HL-60/S4 (cell line): ENCODE data around the gene LCAT.
"Not testable (repeated sequence)": the region's sequence is repeated elsewhere in the genome, so short reads cannot be mapped to it uniquely, and the experiment has no call there.

Source experiments
- in situ Hi-C: fragments of 300-500 bp; cut with MboI; formaldehyde crosslinking; loops from 2 replicates; pipeline ENCODE4 v1.14.3; 2022; ENCODE audit warnings: low sequenced_read_pairs

LCAT gene

GRCh38 chr16:67943619-67944504 lies at the start of gene LCAT:
TSS of gene LCAT (minus strand) at chr16:67944120. CDS start at chr16:67944101, 19 bp downstream.
- in situ Hi-C loops: no loop called here

GRCh38 chr16:67993207-67994039 lies 49.5 kb upstream of the LCAT start:
- in situ Hi-C loops: no loop called here

GRCh38 chr16:67992661-67993206 lies 48.8 kb upstream of the LCAT start:
- in situ Hi-C loops: no loop called here

GRCh38 chr16:67990018-67990386 lies 46.1 kb upstream of the LCAT start:
- in situ Hi-C loops: no loop called here

- in situ Hi-C loops: no loop called here
Measured at GRCh38 chr16:67989322-67990017, 45.5 kb upstream of the LCAT start.

- in situ Hi-C loops: no loop called here
Measured at GRCh38 chr16:67988675-67989074, 44.8 kb upstream of the LCAT start.

- in situ Hi-C loops: no loop called here
Measured at GRCh38 chr16:67987460-67988160, 43.7 kb upstream of the LCAT start.

- in situ Hi-C loops: no loop called here
Measured at GRCh38 chr16:67986949-67987348, 43.0 kb upstream of the LCAT start.

GRCh38 chr16:67982011-67982696 lies 38.2 kb upstream of the LCAT start:
- in situ Hi-C loops: no loop called here

GRCh38 chr16:67979955-67980678 lies 36.2 kb upstream of the LCAT start, which contains the start of gene DPEP3:
TSS of gene DPEP3 (minus strand) at chr16:67980499. CDS start at chr16:67980380, 119 bp downstream.
- in situ Hi-C loops: no loop called here

- in situ Hi-C loops: no loop called here
Measured at GRCh38 chr16:67977469-67978227, 33.7 kb upstream of the LCAT start.

- in situ Hi-C loops: no loop called here
Measured at GRCh38 chr16:67977005-67977404, 33.1 kb upstream of the LCAT start.

- in situ Hi-C loops: no loop called here
Measured at GRCh38 chr16:67976205-67976604, 32.3 kb upstream of the LCAT start.

GRCh38 chr16:67975321-67976105 lies 31.6 kb upstream of the LCAT start:
- in situ Hi-C loops: no loop called here

GRCh38 chr16:67972285-67972684 lies 28.4 kb upstream of the LCAT start:
- in situ Hi-C loops: not testable (repeated sequence)

GRCh38 chr16:67971111-67971510 lies 27.2 kb upstream of the LCAT start:
- in situ Hi-C loops: no loop called here

- in situ Hi-C loops: no loop called here
Measured at GRCh38 chr16:67969254-67970039, 25.5 kb upstream of the LCAT start.
